ENCODE measurements around the gene AP1S1.
"Not testable (repeated sequence)": the region's sequence is repeated elsewhere in the genome, so short reads cannot be mapped to it uniquely, and the experiment has no call there.

AP1S1 gene

DNA sequence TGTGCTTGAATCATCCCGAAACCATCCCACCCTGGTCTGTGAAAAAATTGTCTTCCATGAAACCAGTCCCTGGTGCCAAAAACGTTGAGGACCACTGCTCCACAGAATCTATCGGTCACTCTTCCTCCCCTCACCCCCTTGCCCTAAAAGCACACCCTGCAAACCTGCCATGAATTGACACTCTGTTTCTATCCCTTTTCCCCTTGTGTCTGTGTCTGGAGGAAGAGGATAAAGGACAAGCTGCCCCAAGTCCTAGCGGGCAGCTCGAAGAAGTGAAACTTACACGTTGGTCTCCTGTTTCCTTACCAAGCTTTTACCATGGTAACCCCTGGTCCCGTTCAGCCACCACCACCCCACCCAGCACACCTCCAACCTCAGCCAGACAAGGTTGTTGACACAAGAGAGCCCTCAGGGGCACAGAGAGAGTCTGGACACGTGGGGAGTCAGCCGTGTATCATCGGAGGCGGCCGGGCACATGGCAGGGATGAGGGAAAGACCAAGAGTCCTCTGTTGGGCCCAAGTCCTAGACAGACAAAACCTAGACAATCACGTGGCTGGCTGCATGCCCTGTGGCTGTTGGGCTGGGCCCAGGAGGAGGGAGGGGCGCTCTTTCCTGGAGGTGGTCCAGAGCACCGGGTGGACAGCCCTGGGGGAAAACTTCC, 28.2 kb upstream of the AP1S1 start:
- DNase-seq = peak in 1 of 5 donors; percentile 25

DNA sequence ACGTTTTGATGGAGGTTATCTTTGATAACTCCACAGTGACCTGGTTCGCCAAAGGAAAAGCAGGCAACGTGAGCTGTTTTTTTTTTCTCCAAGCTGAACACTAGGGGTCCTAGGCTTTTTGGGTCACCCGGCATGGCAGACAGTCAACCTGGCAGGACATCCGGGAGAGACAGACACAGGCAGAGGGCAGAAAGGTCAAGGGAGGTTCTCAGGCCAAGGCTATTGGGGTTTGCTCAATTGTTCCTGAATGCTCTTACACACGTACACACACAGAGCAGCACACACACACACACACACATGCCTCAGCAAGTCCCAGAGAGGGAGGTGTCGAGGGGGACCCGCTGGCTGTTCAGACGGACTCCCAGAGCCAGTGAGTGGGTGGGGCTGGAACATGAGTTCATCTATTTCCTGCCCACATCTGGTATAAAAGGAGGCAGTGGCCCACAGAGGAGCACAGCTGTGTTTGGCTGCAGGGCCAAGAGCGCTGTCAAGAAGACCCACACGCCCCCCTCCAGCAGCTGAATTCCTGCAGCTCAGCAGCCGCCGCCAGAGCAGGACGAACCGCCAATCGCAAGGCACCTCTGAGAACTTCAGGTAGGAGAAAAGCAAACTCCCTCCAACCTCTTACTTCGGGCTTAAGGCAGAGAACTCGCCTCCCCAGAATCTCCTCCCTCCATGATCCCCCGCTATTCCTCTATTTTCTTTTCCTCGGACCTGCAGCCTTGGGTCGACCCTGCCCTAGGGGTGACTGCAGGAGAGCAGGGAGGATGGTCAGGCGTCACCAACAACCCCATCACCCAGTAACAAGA, 27.4 kb upstream of the AP1S1 start, which contains the start of gene SERPINE1:
SERPINE1 (plus strand) TSS at position 454 of the 809 bp plus-strand sequence. CDS start 1,290 bp downstream, outside the sequence.
- peak in 4 of 5 donors; percentile 12 to 65 (median 20) for DNase-seq

DNA sequence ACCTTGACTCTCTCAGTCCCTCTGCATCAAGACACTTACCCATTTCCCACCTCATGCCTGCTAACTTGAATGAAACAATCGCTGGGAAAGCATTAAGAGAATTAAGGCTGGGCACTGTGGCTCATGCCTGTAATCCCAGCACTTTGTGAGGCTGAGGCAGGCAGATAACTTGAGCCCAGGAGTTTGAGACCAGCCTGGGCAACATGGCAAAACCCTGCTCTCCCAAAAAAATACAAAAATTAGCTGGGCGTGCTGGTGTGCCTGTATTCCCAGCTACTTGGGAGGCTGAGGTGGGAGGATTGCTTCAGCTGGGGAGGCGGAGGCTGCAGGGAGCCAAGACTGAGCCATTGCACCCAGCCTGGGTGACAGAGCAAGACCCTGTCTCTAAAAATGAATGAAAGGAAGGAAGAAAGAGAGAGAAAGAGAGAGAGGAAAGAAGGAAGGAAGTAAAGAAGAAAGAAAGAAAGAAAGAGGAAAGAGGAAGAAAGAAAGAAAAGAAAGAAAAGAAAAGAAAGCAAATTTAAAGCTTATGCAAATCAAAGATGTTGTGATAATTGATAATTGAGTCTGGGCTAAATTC, 26.7 kb upstream of the AP1S1 start:
- no peak for DNase-seq

DNA sequence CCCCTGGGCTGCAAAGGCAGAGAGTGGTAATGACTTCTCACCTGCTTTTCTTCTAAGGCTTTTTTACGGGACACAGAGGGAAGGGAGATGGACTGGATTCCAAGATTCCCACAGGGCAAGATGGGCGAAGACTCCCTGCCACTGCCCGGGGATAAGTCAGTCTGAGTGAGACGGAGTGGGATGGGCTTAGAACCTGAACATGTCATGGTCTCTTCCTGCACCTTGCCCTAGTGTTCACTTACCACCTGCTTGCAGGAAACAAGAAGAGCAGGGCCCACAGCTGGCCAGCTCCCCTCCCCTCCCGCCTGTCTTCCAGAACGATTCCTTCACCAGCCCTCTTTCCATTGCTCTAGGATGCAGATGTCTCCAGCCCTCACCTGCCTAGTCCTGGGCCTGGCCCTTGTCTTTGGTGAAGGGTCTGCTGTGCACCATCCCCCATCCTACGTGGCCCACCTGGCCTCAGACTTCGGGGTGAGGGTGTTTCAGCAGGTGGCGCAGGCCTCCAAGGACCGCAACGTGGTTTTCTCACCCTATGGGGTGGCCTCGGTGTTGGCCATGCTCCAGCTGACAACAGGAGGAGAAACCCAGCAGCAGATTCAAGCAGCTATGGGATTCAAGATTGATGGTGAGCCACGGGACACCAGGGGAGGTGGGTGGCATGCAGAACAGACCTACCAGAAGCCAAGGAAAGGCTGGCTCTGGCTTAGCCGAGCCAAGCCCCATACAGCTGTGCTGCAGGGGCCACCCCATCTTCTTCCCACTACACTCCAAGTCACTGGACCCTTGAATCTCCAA, 26.0 kb upstream of the AP1S1 start:
- no peak for DNase-seq

DNA sequence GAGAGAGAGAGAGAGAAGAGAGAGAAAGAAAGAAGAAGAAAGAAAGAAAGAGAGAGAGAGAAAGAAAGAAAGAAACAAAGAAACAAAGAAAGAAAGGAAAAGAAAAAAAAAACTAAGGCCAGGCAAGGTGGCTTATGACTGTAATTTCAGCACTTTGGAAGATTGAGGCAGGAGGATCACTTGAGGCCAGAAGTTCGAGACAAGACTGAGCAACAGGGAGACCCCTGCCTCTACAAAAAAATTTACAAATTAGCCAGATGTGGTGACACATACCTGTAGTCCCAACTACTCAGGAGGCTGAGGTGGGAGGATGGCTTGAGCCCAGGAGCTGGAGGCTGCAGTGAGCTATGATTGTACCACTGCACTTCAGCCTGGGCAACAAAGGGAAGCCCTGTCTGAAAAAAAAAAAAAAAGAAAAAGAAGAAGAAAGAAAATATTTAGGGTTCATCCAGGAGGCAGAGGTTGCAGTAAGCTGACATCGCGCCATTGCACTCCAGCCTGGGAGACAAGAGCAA, 24.6 kb upstream of the AP1S1 start:
- no peak for DNase-seq

DNA sequence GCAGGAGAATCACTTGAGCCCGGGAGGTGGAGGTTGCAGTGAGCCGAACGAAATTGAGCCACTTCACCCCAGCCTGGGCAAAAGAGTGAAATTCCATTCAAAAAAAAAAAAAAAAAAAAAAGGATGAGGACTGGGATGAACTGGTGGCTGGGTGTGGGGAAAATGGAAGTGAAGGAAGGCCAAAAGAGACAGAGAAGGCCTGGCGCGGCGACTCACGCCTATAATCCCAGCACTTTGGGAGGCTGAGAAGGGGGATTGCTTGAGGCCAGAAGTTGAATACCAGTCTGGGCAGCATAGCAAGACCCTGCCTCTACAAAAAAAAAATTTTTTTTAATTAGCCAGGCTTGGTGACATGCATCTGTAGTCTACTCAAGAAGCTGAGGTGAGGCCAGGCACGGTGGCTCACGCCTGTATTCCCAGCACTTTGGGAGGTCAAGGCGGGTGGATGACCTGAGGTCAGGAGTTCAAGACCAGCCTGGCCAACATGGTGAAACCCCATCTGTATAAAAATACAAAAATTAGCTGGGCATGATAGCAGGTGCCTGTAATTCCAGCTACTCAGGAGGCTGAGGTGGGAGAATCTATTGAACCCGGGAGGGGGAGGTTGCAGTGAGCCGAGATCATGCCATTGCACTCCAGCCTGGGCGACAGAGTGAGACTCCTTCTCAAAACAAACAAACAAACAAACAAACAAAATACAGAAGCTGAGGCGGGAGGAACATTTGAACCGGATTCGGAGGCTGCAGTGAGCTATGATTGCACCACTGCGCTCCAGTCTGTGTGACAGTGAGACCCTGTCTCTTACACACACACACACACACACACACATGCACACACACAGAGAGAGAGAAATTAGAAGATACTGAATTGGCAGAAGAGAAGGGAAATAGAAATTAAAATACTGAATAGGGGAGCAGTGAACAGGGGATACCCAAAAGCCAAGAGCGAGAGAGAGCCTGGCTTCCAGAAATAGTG, 21.4 kb upstream of the AP1S1 start:
- not testable (repeated sequence) for DNase-seq

DNA sequence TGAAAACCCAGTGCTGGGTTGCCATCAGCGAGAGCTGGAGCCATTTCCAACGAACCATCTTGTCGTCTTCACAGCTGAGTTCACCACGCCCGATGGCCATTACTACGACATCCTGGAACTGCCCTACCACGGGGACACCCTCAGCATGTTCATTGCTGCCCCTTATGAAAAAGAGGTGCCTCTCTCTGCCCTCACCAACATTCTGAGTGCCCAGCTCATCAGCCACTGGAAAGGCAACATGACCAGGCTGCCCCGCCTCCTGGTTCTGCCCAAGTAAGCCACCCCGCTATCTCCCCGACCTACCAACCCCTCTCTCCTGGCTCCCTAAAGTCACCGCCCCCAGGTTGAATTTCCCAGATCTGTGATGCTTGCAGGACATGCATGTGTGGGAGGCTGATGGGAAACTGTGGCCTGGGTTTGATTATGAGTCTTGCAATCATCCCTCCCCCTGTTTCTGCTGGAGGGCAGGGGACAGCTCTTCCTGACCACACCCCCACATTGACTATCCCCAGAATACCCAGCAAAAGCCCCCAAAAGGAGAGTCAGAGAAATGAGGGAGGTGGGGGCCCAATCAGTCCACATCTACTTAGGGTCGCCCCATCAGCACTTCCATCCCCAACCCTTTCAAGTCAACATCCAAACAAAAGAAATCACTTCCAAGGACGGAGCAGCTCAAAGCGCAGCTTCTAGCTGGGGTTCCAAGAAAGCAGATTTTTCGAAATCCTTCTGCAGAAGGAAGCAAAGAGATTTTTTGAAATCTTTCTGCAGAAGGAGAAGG, 20.5 kb upstream of the AP1S1 start:
- DNase-seq = no peak

DNA sequence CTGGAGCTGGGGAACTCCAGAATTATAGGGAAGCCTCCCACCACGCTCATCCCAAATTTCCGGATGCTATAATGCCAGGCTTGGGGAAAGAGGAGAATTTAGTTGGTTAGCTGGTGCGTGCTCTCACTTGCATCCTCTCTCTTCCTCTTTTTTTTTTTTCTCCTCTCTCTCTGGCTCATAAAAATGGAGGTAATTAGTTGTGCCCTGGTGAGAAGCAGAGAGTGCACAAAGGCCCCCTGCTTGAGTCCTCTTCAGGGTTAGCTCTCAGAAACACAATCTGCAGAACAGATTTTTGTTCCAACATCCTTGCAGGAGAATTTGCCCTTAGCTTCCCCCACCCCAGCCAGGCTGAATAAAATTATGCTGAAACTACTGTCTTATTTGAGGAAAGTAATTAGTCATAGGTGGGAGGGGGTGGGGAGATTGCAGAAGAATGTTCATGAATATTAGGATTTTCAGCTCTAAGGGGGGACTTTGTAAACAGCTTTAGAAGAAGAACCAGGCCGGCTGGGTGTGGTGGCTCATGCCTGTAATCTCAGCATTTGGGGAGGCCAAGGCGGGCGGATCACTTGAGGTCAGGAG, 19.8 kb upstream of the AP1S1 start:
- no peak for DNase-seq

DNA sequence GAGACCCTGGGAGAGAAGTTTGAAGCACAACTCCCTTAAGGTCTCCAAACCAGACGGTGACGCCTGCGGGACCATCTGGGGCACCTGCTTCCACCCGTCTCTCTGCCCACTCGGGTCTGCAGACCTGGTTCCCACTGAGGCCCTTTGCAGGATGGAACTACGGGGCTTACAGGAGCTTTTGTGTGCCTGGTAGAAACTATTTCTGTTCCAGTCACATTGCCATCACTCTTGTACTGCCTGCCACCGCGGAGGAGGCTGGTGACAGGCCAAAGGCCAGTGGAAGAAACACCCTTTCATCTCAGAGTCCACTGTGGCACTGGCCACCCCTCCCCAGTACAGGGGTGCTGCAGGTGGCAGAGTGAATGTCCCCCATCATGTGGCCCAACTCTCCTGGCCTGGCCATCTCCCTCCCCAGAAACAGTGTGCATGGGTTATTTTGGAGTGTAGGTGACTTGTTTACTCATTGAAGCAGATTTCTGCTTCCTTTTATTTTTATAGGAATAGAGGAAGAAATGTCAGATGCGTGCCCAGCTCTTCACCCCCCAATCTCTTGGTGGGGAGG, 16.5 kb upstream of the AP1S1 start:
- no peak for DNase-seq

DNA sequence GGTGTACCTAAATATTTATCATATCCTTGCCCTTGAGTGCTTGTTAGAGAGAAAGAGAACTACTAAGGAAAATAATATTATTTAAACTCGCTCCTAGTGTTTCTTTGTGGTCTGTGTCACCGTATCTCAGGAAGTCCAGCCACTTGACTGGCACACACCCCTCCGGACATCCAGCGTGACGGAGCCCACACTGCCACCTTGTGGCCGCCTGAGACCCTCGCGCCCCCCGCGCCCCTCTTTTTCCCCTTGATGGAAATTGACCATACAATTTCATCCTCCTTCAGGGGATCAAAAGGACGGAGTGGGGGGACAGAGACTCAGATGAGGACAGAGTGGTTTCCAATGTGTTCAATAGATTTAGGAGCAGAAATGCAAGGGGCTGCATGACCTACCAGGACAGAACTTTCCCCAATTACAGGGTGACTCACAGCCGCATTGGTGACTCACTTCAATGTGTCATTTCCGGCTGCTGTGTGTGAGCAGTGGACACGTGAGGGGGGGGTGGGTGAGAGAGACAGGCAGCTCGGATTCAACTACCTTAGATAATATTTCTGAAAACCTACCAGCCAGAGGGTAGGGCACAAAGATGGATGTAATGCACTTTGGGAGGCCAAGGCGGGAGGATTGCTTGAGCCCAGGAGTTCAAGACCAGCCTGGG, 15.9 kb upstream of the AP1S1 start:
- DNase-seq = peak; percentile 50 to 85 (median 63)

DNA sequence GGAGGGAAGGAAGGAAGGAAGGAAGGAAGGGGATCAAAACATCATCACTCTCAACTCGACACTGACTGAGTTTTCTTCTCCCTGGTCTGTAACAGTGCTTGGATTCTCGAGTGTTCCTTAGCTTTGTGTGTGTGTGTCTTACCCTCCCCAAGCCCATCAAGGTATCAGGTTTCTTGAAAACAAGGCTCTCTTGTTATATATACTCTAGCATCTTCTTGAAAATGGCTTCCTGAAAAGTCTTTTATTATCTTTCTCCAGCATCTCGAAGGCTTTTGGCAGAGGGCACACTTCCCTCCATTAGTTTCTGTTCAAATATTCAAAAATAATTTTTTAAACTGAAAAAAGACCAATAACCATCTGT, 14.0 kb upstream of the AP1S1 start:
- DNase-seq = no peak

DNA sequence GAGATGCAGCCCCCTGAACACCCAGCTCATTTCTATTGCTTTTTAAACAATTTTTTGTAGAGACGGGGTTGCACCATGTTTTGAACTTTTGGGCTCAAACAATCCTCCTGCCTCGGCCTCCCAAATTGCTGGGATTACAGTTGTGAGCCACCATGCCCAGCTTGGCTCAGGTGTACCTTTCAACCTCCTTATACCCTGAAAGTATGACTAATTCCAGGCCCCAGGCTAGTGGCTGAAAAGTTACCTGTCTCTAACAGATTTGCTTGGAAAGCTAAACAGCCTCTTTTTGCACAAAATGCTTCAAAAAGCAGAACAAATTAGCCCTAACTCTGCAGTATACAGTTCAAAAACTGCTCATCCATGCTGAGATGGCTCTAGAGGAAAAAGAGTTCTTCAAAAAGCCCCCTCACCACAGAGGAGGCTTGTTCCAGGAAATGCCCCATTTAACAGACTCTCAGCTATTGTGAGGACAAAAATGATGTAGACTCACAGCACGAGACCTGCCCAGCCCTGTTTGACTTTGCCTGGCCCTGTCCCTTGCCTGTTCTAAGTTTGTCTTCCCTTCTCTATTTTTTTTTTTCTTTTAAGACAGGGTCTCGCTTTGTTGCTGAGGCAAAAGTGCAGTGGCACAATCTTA, 13.4 kb upstream of the AP1S1 start:
- DNase-seq = no peak

DNA sequence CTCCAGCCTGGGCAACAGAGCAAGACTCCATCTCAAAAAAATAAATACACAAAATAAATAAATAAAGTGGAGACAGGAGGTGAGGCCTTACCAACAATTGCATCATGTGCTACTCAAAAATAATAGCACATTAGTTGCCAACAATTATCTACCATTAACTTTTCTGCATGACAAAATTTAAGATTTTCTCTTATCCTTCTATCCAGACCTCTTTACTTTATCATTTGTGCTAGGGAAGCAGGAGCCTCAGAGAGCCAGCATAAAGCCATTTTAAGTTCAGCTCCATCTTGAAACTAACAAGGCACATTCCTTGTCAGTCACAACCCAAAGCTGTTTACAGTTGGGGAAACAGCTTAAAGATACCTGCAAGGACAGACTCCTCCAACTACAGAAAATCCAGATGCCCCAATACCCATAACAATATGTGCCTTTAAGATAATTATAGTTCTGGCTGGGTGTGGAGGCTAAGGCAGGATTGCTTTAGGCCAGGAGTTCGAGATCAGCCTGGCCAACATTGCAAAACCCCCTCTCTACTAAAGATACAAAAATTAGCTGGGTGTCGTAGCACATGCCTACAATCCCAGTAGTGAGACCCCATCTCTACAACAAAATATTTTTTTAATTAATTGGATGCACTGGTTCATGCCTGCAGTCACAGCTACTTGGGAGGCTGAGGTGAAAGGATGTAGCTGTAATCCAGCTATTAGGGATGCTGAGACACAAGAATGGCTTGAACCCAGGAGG, 2.2 kb upstream of the AP1S1 start:
- DNase-seq = no peak

DNA sequence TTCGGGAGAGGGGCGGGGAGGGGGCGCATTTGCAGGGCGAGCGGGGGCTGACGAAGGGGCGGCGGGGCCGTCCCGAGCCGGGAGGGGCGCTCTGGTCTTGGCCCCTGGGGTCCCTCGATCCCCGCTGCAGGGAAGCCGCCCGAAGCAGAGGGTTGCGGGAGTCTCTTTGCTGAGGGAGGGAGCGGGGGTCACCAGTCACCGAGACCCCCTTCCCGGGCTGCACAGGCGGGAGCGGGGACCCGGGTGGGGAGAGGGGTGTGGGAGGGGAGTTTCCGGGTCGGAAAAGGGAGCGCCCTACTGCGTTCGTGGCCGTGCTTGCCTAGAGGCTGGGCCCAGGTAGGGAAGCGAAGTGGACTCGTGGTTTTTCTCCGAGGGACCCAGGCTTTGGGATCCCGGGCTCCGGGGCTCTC, 422 bp downstream of the AP1S1 start:
- no peak for DNase-seq

DNA sequence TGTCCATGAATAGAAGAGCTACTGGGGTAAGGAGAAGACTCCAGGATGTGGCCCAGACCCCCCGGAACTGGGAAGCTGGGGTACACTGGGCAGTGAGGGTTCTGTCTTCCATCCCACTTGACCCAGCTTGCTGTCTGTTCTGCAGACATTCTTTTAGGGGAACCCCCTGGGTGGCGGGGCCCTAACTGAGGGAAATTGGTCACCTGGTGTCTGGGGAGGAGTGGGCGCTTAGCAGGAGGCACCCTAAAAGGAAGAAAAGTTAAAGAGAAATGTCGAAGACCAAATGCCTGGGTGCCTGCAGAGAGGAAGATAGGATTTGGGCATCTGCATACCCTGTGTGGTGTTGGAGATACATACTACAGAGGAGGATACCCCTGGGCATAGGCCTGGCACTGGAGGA, 1.0 kb downstream of the AP1S1 start:
- no peak for DNase-seq

DNA sequence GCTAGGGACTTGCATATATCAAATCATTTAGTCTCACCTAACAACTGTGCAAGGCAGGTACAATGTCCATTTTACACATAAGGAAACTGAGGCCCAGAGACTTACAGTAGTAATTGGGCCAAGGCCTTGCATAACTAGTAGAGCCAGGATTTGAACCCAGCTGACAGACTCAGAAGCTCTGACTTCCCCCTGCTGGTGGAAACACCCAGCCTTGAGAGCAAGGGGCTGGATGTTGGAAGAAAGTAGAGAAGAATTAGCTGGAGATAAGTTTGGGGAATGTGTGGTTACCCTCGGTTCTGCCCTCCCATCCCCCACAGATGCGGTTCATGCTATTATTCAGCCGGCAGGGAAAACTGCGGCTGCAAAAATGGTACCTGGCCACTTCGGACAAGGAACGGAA, 2.0 kb downstream of the AP1S1 start:
- no peak for DNase-seq

DNA sequence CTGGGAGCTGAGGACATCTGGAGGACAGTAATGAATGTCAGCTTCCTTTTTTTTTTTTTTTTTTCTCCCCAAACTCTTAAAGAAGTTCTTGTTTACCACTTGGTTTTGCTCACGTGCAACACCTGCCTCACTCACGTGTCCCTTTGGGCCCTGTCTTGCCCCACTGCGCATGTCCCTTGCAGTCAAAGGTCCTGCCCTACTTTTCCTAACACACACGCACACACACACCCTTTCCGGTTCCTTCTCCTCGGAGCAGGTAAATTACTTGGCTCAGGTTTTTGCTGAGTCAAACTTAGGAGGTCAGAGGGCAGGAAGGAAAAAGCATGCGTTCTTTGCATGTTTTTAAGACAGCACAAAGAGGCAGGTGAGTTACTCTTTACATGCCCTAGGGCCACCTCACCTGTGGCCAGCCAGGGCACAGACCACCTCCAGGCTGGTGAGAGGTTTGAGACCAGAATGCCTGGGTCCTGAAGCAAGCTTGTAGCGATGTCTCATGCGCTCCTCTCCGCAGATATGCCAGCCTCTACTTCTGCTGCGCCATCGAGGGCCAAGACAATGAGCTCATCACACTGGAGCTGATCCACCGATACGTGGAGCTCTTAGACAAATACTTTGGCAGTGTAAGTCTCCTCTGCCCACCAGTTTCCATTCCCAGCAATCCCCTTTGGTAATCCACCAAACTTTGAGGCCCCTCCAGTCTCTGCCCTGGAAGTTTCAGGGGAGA, 2.8 kb downstream of the AP1S1 start:
- DNase-seq = no peak

Data from T-helper 1 cell (primary cell).